ENCODE results near the gene NADK.
"Not testable (repeated sequence)": the region's sequence is repeated elsewhere in the genome, so short reads cannot be mapped to it uniquely, and the experiment has no call there.

NADK gene

GRCh38 chr1:1742529-1742928 is 35.7 kb downstream of the NADK start:
- not testable (repeated sequence) for DNase-seq

GRCh38 chr1:1741013-1741412 is 37.3 kb downstream of the NADK start:
- DNase-seq: not testable (repeated sequence)

GRCh38 chr1:1738799-1739337 is 39.4 kb downstream of the NADK start:
- not testable (repeated sequence) for DNase-seq

GRCh38 chr1:1737675-1738590 is 40.3 kb downstream of the NADK start:
- DNase-seq: not testable (repeated sequence)

DNA sequence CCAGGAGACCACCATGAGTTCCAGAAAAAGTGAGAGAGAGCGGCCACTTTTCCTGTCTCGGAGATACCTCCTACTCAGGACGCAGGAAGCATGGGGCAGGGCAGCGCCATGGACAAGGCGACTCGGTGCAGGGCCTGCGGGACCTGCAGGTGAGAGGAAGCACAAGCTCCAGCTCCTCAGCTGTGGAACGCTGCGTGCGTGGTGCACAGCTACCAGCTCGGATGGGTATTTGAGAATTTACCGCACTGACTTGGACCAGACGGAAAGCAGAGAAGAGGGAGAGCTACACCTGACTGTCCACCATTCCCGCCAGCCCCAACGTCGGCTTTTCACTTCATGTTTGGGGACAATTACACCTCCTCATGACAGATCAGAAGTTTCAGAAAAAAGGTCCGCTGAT is 45.9 kb downstream of the NADK start:
- DNase-seq: no peak

- DNase-seq: no peak
Measured at GRCh38 chr1:1730870-1731269, 47.4 kb downstream of the NADK start.

DNA sequence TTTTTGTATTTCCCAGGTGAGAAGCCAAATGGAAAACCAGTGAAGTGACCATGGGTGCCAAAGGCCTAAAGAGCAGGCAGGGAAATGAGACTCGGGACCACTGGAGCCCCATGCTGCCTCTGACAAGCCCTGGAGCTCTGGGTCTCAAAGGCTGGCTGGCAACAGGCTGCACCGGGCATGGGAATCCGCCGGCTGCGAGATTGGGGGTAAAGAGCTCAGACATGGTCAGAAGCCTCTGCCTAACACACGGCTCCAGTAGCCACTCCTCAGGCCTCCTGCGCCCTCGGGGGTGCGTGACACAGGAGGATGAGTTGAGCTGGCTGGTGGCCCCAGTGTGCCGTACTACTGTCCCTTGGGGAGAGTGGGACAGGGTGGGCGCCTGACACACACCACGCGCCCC is 48.0 kb downstream of the NADK start:
- DNase-seq: not testable (repeated sequence)

- DNase-seq: not testable (repeated sequence)
Measured at GRCh38 chr1:1729116-1729816, 49.0 kb downstream of the NADK start.

DNA sequence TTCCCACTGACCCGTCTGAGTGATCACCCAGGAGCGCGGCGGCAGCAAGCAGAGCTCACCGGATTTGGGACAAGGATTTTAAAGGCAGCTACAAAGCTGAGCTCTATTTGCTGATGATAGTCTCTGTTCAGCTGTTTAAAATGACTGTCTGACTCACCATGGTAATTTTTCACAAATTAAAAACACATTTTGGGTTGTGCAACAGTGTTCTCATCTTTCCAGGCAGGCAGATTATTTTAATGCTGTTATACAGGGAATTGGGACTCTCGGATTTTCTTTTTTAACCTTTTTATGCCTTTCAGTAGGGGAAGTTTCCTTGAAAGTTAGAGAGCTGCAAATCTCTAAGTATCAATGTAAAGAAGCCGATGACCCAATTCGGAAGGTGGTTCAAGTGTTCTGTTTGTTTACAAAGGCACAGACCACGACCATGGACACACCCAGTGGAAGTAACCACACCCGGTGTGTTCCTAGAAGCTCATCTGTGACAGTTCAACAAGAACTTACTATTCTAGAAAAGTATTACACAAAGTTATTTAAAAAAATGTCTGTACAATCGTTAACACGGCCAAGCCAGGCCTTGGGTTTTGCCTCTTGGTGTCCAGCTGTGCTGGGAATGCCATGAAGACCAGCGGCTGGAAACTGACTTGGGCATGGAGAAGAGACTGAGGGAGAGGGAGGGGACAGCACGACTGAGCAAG is 49.8 kb downstream of the NADK start:
- DNase-seq: not testable (repeated sequence)

DNA sequence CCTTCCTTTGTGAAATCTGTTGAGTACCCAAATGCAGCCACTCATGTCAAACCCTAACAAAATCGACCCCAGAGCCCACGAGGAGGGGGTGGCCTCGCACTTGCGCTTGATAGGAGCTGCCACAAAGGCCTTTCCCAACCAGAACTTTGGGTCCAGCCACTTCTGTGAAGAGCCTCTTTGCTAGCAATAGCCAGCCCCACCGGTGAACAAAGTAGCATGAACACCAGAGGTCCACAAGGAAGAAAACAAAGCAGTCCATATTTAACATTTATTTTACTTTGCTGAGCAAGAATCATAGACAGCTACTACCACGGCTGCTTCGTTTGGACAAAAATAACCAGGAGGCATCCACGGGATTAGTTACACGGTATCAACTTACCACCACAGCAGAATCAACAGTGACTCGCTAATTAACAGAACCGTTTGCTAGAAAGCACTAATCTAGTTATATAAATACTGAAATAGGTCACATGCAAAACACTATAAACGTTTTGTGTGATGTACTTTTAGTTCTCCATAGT is 51.1 kb downstream of the NADK start:
- DNase-seq: not testable (repeated sequence)

DNA sequence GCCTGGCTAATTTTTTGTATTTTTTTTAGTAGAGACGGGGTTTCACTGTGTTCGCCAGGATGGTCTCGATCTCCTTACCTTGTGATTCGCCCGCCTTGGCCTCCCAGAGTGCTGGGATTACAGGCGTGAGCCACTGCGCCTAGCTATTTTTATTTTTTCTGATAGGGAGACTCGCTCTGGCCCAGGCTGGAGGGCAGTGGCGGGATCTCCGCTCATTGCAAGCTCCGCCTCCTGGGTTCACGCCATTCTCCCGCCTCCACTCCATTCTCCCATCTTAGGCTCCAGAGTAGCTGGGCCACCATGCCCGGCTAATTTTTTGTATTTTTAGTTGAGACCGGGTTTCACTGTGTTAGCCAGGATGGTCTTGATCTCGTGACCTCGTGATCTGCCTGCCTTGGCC is 52.2 kb downstream of the NADK start:
- DNase-seq: not testable (repeated sequence)

DNA sequence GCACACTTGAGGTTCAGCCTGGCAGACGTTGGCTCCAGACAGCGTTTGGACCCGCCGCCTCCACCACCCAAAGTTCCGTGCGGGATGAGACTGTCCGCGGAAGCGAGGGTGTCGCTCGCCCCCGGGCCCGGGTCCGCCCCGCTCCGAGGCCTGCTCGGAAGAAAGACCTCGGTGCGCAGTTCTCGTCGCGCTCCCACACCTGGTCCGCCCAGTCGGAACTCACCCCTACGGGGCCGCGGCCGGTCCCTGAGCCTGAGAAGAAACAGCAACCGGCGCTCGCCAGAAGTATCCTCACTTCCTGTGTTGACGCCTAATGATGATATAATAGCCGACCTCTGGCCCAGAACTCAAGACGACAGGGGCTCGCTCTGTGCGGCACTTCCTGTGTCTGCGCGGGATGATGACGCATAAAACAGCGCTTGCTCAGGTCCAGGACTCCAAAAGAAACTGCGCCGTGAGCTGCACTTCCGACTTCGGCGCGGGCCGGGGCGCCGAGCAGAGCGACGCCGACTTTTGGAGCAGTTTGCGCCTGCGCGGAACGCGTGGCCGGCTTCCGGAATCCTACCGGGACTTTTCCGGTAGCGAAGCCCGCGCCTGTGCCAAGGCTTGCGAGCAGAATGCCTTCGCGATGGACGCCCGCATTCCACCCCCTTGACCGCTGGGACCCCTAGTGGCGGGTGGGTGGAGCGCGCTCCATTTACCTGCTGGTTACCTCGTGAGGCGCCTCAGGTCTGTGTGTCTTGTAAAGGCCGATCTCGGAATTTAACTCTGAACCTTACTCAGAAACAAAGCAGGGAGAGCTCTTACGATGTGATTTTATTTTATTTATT is 54.0 kb downstream of the NADK start, which contains the start of gene CDK11A:
TSS of gene CDK11A (minus strand) at position 323 of the 830 bp plus-strand sequence. CDS start 1,539 bp downstream, outside the sequence.
- peak; percentile 89 for DNase-seq

GRCh38 chr1:1721201-1721600 is 57.1 kb downstream of the NADK start:
- no peak for DNase-seq

DNA sequence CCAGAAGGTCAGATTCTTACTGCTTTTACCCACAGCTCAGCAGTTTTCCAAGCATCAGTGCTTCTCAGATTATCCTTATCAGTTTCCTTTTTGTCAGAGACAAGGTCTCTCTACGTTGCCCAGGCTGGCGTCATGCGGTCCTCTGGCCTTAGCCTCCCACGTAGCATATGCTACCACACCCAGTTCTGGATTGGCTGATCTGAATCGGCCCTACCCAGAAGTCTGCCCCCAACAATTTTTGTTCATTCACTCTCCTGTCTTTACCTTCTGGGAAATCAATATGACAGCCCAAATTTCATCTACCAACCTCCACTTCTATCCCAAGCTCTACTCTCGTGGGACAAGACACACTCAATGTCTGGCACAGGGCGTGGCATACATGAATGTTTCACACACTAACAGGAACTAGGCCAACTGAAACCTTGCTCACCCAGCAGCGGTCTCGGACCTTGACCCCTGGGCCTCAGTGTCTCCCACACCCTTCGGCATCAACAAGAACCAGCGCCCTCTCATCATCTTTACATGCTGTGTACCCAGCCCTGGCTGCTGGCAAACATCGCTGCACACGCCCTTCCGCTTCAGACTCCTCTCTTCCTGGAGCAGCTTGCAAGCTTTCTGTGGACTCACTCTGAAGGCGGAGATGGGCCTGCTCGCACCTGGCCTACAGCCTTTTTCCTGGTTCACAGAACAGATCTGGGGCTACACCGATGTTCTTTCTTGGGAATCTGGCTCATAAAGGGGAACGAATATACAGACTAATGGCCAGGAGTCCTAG is 63.0 kb downstream of the NADK start:
- DNase-seq: not testable (repeated sequence)

GRCh38 chr1:1707897-1708296 is 70.4 kb downstream of the NADK start:
- DNase-seq: not testable (repeated sequence)

- not testable (repeated sequence) for DNase-seq
Measured at GRCh38 chr1:1707241-1707640, 71.0 kb downstream of the NADK start.

GRCh38 chr1:1705623-1706022 is 72.6 kb downstream of the NADK start:
- DNase-seq: not testable (repeated sequence)

GRCh38 chr1:1704284-1704957 is 73.8 kb downstream of the NADK start:
- DNase-seq: not testable (repeated sequence)

DNA sequence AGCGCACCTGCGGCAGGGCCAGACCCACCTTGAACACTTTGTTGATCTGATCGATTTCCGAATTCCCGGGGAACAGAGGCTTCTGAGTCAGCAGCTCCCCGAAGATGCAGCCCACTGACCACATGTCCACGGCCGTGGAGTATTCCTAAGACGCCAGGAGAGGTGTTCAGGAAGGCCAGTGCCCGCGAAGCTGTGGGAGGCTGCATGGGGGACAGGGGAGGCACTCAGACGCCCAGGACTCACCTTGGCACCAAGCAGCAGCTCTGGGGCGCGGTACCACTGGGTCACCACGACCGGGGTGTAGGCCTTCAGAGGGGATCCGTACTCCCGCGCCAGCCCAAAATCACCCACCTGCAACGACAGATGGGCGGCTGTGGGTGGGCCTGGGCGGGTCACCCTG is 74.5 kb downstream of the NADK start:
- no peak for DNase-seq

DNA sequence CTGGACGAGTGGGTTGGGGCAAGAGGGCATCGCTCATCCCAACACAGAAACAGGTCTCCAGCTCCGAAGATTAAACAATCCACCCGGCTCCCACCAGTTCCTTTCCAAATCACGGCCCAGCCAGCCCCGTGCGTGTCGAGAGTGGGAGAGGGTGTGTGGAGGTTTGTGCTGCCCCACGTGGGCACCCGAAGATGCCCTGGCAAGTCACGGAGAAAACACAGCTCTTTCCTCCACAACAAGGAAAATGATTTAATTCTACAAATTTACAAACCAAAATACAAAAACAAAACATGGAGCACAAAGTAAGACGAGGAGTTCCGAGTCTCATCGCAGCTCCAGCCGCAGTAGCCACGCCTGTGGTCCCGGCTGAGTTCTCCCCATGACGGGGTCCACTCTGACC is 75.8 kb downstream of the NADK start:
- DNase-seq: not testable (repeated sequence)

Data from NCI-H1436 (cell line).